Activated T-cell treated with anti-CD3 and anti-CD28 coated beads for 48 hours (primary cell): Measurements from ENCODE around the gene ANKRD13A.

Experiments used
- DNase-seq: peaks from one replicate; pipeline ENCODE4 v3.0.0-alpha.2; 2020; ENCODE audit warnings: low read depth

The ANKRD13A gene

DNA sequence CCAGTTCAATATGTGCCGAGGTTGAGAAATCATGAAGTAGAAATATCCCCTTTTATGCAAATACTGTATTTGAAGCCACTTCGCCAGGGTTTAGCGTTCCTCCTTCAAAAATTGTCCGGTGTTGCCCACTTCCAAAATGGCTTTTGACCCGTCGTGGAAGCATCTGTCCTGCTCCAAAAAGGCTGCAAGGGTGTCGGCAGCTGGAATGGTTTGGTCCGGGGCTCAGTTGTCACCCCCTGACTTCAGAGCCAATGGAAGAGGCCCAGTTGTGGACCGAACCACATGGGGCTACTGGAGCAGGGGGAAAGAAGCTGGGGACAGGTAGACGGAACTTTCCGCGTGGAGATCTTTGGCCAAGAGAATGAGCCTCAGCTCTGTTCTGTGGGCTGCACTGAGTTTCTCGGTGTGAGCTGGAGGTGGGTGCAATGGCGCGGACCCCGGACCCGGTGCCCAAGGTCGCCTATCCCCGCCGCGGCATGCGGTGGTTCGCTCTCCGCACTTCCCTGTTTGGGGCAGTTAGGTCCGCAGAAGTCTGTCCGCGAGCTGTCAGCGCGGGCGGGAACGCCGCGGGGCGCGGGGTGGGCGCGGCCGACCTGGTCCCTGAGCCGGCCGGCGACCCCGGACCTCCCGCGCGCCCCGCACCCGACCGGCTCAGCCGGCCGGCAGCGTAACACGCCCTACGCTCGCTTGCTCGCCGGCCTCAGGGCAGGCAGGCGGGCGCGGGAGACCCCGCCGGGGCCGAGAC lies at the start of gene ANKRD13A:
Gene ANKRD13A (plus strand): TSS at position 527 of the 745 bp plus-strand sequence. CDS start 259 bp downstream, outside the sequence.
- DNase-seq = peak; percentile 79

- DNase-seq = no peak
These were observed 48.6 kb upstream of the ANKRD13A start for GRCh38 chr12:109950625-109951024.

DNA sequence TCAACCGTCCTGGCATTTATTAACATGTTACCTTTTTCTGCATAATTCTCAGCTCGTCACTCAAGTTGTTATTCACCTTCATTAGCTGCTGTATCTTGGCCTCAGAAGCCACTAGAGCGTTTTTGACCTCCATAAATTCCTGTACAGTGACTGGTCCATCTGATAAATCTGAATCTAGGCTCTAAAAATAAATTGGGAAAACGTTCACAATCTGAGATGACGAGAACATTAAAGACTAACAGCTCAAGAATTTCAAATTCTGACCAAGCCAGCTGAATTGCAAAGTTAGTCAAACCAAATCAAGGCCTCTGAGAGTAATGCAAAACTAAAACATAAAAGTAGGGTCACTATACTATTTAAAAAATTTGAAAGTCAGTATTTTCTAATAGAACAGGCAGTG lies 48.1 kb upstream of the ANKRD13A start:
- no peak for DNase-seq

- DNase-seq = no peak
These were observed 47.5 kb upstream of the ANKRD13A start for GRCh38 chr12:109951751-109952150.

GRCh38 chr12:109952160-109952858 lies 46.9 kb upstream of the ANKRD13A start:
- DNase-seq = no peak

DNA sequence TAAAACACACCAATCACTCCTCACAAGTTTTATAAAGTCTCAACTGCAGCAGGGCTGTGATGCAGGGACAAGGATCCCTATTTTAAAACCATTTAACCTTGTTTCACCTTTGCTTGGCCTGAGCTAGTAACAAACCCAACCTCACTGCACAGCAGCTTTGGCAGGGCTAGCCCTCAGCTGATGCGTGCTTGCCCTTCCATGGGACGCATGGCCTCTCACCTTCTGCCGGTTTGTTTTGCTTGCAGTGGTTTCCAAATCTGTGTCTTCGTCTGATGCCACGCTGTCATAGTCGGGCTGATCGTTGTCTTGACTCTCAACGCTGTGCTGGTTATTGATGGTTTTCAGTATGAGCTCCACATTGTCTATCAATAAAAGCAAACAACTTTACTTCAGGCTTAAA lies 46.4 kb upstream of the ANKRD13A start:
- DNase-seq = no peak

- no peak for DNase-seq
These were observed 45.6 kb upstream of the ANKRD13A start for GRCh38 chr12:109953656-109954055.

GRCh38 chr12:109958374-109958773 lies 40.9 kb upstream of the ANKRD13A start:
- no peak for DNase-seq

DNA sequence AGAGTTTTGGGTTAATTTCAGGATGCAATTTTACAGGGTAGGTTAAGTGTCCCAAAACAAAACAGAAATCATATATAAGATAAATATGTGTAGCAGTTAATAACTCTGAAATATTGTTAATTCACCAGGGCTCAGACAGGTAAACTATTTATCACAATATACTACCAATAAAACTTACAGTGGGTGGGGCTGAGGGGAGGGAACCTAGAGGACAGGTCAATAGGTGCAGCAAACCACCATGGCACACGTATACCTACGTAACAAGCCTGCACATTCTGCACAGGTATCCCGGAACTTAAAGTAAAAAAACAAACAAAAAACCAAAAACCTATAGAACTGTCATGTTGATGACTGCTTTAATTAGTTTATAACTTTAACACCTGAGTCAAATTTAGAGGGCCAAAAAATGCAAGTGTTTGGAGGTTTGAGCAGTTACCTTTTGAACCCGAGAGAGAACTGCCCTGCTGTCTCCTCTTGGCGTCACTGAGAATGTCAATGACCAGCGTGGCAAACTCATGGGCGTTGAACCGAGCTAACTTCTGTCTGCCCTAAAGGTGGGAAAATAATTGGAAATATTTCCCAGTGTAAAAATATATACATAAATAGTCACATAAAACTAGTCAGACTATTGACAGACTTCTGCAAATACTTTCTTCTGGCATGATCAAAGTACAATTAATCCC lies 39.7 kb upstream of the ANKRD13A start:
- DNase-seq = no peak

GRCh38 chr12:109961201-109961600 lies 38.0 kb upstream of the ANKRD13A start:
- DNase-seq = no peak

DNA sequence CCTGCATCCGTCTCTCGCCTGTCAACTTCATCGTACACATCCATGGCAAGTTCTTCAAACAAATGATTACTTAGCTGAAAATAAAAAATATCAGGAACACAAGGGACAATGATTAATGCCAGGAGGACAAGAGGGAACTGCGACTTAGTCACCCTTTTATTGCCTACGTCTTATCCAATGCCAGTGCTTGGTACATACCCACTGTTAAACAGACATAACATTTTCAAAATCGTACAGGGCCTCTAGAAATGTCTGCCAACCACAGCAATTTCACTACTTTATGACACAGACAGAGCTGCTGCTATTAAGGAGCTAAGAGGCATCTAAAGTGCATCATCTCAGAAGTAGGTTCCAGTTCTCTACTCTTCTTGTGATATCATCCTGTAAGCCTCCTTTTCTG lies 37.6 kb upstream of the ANKRD13A start:
- DNase-seq = no peak

DNA sequence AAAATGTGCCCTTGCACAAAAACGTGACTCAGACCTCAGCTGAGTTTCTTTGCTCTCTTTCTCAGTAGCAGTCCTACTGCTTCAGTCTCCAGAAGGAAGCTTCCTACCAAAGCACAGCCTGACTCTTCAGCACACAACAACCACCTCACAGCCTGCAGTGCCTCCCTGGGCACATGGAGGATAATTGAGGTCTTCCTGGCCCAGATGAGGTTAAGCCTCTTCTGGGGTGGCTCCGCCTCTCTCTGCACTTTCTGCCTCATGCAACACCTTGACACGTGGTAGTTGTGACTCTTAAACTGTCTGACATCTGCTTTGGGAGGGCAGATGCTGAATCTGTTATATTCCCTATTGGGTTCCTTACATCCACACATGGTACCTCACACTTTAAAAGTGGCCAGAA lies 36.8 kb upstream of the ANKRD13A start:
- no peak for DNase-seq

DNA sequence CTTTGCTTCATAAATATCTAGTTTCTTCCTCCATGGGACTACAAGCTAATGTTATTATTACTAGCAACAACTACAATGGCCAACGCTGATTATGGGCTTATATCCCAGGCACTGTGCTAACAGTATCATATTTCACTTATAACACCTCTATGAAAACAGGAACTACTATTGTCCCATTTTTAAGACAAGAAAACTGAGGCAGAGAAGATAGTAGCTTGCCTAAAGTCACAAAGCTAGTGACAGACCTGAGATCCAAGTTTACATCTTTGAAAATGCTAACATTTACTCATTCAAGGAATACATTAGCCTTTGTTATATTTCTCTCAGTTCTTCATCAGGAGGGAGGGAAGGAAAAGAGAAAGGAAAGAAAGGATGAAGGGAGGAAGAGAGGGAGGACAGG lies 35.9 kb upstream of the ANKRD13A start:
- DNase-seq = no peak

DNA sequence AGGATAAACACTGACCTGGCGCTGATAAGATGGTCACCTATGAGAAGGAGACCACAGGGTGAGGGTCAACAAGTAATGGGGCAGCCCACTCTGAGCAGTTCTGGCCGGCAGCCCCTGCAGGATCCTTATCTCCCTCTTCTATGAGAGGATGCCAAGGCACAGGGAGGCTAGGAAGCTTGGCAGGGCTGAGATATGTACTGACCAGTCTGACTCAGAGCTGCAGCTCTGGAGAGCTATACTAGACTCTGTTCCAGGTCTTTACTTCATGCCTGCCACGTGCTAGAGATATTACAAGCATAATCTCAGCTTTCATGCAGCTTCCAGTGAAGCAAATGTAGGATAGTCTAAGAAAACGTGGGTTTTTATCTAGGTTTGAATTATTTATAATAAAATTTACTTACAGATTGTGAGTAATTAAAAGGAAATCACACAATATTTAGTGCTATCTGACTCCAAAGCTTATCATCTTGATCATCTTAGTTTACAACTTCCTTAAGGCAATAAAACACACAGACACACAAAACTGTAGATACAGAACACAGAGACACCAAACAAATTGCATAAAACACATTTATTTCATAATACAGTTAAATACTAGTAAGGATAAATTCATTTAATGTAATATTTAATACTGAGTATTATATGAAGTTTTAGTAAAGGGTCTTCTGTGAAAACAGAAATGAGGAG lies 35.3 kb upstream of the ANKRD13A start:
- DNase-seq = no peak

DNA sequence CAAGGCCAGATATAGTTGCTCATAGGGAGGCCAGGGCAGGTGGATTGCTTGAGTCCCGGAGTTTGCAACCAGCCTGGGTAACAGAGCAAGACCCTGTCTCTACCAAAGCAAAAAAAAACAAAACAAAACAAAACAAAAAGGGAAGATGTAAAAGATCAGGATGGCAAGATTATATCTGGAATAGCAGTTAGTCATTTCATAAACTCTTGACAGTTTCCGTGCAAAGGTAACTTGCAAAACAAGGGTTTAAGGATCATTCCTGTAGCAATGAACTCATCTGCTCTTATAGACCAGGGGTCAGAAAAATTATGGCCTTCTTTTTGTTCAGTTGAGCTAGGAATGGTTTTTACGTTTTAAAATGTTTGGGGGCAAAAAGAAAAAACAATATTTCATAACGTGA lies 32.7 kb upstream of the ANKRD13A start:
- DNase-seq = no peak

DNA sequence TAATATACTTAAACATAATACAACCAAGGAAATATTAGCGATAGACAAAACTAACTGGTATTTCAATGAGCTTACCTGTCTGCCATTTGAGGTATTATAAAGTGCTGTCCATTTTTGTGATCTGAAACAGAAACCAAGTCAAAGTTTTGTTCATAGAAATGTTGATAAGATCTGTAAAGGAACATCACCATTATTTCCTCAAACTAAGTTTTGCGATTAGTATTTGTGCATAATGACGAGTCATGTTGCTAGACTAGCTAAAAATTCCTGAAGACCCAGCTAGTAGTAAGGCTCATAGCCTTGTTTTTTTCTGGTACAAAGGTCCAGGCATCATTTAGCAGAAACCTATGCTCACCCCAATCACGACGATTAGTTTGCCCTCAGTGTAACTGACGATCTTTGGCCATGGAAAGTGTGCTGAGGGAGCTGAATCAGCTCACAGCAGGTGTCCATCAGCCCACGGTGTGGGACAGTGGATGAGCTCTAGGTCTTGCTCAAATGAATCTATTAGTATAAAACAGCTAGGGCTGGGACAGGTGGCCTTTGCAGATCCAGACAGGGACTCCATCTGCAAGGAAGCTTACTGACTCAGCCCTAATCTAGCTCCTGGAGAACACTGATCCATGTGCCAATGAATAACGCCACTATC lies 31.7 kb upstream of the ANKRD13A start:
- DNase-seq = no peak

DNA sequence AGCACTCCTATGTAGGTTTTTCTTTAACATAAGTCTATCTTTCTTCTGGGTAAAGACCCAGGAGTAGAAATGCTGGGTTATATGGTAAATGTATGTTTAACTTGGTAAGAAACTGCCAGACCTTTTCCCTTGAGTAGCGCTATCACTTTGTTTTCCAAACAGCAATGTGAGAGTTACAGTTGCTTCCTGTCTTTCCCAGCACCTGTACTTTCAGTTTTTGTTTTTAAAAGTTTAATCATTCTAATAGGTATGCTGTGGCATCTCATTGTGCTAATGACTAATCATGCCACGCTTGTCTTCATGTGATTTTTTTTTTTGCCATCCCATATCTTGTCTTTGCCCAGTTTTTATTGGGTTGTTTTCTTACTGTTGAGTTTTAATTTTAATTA lies 31.2 kb upstream of the ANKRD13A start:
- DNase-seq = no peak

DNA sequence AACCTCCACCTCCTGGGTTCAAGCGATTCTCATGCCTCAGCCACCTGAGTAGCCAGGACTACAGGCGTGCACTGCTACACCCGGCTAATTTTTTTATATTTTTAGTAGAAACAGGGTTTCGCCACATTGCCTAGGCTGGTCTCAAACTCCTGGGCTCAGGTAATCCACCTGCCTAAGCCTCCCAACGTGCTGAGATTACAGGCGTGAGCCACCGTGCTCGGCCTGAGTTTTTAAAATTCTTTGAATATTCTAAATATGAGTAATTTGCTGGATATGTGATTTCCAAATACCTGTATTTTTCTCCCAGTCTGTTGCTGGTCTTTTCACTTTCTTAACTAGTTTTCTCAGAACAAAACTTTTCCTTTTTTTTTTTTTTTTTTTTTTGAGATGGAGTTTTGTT lies 30.4 kb upstream of the ANKRD13A start:
- no peak for DNase-seq

DNA sequence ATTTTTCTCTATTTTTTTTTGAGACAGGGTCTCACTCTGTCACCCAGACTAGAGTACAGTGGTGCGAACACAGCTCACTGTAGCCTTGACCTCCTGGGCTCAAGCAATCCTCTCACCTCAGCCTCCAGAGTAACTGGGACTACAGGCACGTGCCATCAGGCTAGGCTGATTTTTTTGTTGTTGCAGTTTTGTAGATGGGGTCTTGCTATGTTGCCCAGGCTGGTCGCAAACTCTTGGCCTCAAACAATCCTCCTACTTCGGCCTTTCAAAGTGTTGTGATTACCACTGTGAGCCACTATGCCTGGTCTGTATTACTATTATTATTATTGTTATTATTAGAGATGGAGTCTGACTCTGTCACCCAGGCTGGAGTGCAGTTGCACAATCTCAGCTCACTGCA lies 26.4 kb upstream of the ANKRD13A start:
- no peak for DNase-seq

DNA sequence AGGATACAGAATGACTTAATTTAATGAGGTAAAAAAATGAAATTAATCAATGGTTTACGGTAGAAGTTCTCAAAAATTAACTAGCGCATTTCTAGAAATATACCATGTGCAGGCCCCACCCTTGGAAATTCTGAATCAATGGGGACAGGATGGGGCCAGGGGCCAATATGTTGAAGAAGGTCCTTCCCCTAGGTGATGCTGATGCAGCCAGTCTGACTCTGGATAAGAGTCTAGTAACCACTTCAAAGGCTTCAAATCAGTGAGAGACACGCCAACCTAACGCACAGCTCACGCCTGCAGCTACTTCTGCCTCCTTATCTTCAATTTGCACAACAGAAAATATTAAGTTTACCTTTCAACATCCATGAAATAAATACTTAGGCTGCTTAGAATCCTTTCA lies 17.9 kb upstream of the ANKRD13A start:
- DNase-seq = peak; percentile 48

GRCh38 chr12:109982210-109982609 lies 17.0 kb upstream of the ANKRD13A start:
- DNase-seq = no peak
